Fibroblast of lung (primary cell): ENCODE results near the gene TMEM126A.

Source experiments
- EZH2 ChIP-seq: IDR thresholded peaks from 2 replicates; pipeline ENCODE4 v1.5.1; 2012; ENCODE audit warnings: low read length, control low read depth, mild to moderate bottlenecking; ENCODE audit errors: missing control alignments
- TF ChIP-seq, protein P1 (sequence below), 2 donors: IDR thresholded peaks in 1 of 2; conservative IDR thresholded peaks in 1 of 2; 1 replicate in 1 of 2; 2 replicates in 1 of 2; pipeline ENCODE4 v1.5.1; 2011 to 2012; ENCODE audit warnings: low read length in 2 of 2, control low read depth in 1 of 2, inconsistent platforms in 1 of 2, low read depth in 1 of 2, mild to moderate bottlenecking in 1 of 2

GRCh38 chr11:85603220-85603619 is 44.5 kb upstream of the TMEM126A start:
- TF ChIP-seq, protein P1, sequence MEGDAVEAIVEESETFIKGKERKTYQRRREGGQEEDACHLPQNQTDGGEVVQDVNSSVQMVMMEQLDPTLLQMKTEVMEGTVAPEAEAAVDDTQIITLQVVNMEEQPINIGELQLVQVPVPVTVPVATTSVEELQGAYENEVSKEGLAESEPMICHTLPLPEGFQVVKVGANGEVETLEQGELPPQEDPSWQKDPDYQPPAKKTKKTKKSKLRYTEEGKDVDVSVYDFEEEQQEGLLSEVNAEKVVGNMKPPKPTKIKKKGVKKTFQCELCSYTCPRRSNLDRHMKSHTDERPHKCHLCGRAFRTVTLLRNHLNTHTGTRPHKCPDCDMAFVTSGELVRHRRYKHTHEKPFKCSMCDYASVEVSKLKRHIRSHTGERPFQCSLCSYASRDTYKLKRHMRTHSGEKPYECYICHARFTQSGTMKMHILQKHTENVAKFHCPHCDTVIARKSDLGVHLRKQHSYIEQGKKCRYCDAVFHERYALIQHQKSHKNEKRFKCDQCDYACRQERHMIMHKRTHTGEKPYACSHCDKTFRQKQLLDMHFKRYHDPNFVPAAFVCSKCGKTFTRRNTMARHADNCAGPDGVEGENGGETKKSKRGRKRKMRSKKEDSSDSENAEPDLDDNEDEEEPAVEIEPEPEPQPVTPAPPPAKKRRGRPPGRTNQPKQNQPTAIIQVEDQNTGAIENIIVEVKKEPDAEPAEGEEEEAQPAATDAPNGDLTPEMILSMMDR (conservative IDR thresholded peaks at IDR 0.05 in 1 of 2, IDR thresholded peaks at IDR 0.05 in 1 of 2; ENCODE audit: low read depth in 1 of 2, low read length in 2 of 2): no peak
- TF ChIP-seq EZH2: no peak
